Fibroblast of the aortic adventitia (primary cell): ENCODE results near the gene MANBA. TPM values are rescaled to one million over a fixed set of nuclear protein-coding genes. Genes with fewer than 3 reads are reported as not detected.
"Not testable (repeated sequence)": the region's sequence is repeated elsewhere in the genome, so short reads cannot be mapped to it uniquely, and the experiment has no call there.

Source experiments
- DNase-seq: peaks from one replicate; pipeline ENCODE4 v3.0.0-alpha.2; 2010; ENCODE audit warnings: low read depth
- H3K4me3 ChIP-seq: 2 replicates; pipeline ENCODE4 v1.5.1; 2011; ENCODE audit warnings: low read depth, mild to moderate bottlenecking, control low read depth, low read length, moderate library complexity
- total RNA-seq: library from RNA; depleted of rRNA; stranded (reverse); fragments of >200 nt; gene quantifications from 2 replicates; pipeline ENCODE4 v1.2.3, GENCODE V29; 2012; ENCODE audit warnings: low replicate concordance
- TF ChIP-seq, protein P1 (sequence below): IDR thresholded peaks from 2 replicates; pipeline ENCODE4 v1.5.1; 2011; ENCODE audit warnings: mild to moderate bottlenecking, low read length, control low read depth, inconsistent platforms; ENCODE audit not compliant: insufficient read depth

MANBA gene
- total RNA-seq, 1 donor = 32.1 TPM

DNA sequence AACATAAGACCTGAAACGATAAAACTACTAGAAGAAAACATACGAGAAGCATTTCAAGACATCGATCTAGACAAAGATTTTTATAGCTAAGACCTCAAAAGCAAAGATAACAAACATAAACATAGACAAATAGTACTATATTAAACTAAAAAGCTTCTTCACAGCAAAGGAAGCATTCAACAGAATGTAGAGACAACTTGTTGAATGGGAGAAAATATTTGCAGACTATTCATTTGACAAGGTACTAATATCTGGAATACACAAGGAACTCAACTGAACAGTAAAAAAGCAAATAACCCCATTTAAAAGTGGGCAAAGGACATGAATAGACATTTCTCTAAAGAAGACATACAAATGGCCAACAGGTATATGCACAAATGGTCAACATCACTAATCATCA, 49.8 kb downstream of the MANBA start:
- H3K4me3 ChIP-seq = no peak overlapping the region
- DNase-seq = no peak
- TF ChIP-seq, protein P1, sequence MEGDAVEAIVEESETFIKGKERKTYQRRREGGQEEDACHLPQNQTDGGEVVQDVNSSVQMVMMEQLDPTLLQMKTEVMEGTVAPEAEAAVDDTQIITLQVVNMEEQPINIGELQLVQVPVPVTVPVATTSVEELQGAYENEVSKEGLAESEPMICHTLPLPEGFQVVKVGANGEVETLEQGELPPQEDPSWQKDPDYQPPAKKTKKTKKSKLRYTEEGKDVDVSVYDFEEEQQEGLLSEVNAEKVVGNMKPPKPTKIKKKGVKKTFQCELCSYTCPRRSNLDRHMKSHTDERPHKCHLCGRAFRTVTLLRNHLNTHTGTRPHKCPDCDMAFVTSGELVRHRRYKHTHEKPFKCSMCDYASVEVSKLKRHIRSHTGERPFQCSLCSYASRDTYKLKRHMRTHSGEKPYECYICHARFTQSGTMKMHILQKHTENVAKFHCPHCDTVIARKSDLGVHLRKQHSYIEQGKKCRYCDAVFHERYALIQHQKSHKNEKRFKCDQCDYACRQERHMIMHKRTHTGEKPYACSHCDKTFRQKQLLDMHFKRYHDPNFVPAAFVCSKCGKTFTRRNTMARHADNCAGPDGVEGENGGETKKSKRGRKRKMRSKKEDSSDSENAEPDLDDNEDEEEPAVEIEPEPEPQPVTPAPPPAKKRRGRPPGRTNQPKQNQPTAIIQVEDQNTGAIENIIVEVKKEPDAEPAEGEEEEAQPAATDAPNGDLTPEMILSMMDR = no peak

DNA sequence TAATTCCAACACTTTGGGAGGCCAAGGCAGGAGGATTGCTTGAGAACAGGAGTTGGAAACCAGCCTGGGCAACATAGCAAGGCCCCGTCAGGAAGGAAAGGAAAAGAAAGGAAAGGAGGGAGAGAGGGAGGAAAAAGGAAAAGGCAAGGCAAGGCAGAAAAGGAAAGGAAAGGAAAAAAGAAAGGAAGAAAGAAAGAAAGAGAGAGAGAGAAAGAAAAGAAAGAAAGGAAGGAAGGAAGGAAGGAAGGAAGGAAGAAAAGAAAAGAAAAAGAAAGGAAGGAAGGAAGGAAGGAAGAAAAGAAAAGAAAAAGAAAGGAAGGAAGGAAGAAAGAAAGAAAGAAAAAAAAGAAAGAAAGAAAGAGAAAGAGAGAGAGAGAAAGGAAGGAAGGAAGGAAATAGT, 51.7 kb downstream of the MANBA start:
- not testable (repeated sequence) for DNase-seq, H3K4me3 ChIP-seq

DNA sequence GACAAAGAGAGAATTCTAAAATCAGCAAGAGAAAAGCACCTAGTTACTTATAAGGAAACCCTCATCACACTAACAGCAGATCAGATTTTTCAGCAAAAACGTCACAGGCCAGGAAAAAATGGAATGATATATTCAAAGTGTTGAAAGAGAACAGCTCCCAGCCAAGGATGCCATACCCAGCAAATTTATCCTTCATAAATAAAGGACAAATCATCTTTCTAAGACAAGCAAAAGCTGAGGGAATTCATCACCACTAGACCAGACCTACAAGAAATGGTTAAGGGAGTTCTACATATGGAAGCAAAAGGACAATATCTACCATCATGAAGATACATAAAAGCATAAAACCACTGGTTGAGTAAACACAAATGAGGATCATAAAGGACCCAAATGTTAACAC, 53.6 kb downstream of the MANBA start:
- DNase-seq = no peak
- H3K4me3 ChIP-seq = no peak overlapping the region
- TF ChIP-seq, protein P1 = no peak

DNA sequence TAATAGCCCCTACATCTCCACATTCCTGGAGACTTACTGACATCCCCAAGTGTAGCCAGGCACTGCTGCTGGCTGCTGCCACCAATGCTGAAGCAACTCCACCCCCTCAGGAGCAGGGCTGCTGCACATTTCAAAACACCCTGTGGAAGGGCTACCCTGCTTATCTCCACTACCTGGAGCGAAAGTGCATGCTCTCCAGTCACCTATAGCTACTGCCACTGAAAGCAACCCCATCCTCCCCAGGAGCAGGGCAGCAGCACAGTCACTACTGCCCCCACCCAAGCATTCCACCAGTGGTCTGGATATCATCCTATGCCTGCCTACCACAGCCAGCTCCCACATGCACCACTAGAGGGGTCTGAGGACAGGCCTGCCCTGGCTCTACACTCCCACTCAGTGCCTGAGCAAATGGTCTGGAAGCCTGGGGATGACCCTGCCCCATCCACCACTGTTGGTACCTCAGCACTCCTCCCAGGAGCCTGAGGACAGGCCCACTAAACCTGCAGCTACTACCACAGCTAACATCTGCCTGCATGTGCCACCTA, 55.3 kb downstream of the MANBA start:
- H3K4me3 ChIP-seq = no peak overlapping the region
- TF ChIP-seq, protein P1 = no peak
- no peak for DNase-seq

DNA sequence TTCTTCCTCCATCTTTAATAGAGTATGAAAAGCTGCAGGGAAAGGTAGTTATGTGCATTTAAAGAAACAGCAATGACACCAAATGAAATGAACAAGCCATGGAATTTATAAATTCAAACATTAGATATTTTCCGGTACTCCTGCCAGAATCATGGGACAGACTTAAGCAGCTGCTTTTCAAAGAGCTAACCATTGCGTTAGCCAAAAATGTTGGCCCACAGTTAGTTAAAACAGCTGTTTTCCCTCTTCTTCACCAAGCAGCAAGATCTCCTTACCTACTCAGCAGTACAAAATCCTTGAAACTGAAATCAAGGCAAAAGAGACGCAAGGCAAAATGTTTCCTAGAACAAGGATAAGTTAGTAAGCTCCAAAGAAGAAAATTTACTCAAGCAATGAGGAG, 64.0 kb downstream of the MANBA start:
- DNase-seq = peak; percentile 67
- TF ChIP-seq, protein P1 = no peak
- no peak overlapping the region for H3K4me3 ChIP-seq

DNA sequence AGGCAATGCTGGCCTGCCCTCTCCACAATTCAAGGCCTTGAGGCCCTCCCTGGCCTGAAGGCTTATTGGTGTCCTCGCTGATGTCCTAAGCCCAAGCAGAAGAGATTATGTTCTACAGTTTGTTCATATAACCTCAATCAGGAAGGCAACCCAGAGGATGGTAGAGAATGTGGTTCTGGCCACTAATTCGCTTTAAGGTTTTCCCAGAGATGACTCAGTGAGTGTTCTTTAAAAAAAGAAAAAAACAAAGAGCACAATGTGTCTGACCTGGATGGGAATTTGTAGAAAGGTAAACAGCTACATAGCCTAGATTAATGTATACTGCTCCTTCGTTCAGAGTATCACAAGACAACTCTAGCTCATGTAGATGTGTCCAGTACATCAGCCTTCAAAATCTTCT, 66.0 kb downstream of the MANBA start:
- TF ChIP-seq, protein P1 = no peak
- H3K4me3 ChIP-seq = no peak overlapping the region
- DNase-seq = no peak

DNA sequence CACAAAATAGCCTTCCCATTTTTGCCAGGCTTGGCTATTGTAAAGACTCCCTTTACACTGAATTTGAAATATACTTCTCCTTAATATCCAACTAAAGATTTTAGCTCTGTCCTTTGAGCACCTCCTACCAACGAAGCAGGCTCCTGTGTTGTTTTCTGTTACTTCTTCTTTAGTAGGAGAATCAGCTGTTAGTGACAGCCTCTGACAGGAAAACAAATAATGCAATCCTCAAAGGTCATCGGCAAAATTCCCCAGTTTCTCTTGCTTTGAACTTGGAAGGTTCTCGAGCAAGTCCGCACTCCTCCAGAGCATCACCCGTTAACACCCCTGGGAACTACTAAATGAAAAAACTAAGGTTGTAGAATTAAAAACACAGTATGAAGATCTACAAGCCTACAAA, 66.9 kb downstream of the MANBA start:
- no peak for DNase-seq
- no peak overlapping the region for H3K4me3 ChIP-seq
- TF ChIP-seq, protein P1 = no peak
